GM19351 (cell line): ENCODE results near the gene TRPC4.

Experiments used
- ATAC-seq: cut with Tn5 transposase; IDR thresholded peaks from one replicate; pipeline ENCODE4 v1.9.1; 2021; ENCODE audit warnings: mild to moderate bottlenecking, moderate library complexity; ENCODE audit not compliant: unreplicated experiment

TRPC4 gene

DNA sequence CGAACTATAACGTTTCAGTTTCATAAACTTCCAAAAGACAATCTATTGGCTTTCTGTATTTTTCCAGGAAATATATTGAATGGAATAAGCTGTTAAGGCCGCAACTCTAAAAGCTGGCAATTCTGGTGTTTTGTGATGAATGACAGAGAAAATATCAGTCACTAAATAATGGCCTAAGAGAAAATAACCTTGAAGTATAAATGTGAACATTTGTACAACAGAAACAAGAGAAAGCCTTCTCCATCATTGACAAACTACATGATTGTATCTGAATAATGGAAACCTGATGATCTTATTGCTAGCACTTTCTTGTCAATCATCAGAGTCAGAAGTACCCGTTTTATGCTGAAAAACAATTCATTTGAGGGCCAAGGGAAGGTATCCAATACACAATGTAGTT lies 134.3 kb downstream of the TRPC4 start:
- no peak for ATAC-seq

DNA sequence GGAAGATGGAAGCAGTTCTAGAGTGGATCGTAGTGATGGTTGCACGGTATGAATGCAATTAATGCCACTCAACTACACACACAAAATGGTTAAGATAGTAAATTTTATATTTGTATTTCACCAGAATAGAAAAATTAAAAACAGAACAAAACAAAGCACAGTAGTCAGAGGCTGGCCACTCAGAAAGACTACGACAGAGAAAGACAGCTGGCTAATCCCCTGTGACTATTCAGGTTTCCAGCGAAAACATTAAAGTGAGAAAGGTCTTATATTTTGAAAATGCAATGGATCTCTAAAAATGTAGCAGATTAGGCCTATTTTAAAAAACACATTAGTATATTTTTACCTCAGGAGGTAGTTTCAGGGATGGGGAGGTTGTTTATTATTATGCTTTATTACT lies 139.7 kb downstream of the TRPC4 start:
- ATAC-seq = no peak

DNA sequence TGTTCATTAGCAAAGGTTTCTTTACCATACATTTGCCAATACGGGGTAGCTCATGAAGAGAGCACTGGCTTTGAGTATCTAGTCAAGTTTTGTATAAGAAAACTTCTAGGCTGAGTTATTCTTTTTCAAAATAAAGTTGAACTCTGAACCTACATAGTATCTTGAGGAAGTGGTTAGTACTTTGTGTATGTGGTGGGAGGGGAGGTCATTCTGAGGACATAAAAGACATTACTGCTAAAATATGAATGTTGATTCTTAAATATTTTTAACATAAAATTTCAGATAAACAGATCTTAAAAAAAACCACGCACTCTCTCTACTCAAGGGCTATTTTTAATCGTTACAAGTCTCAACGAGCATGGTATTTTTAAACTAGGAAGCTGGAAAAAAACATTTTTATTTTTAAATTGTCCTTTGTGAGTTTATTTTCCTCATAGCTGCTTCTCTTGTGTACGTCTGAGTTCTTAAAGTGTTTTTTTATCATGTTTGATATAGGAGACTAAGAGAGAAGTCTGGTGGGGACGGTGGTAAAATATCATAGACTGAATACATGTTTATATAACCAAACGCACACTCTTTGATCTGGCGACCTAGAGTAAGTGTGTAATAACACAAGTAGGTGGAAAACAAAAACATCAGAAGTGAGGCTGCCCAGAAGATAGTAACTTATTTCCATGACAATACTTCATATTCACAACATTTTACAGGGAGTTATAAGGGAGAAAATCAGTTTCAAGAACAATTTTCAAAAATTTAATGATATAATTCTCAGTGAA lies 153.0 kb downstream of the TRPC4 start:
- no peak for ATAC-seq

DNA sequence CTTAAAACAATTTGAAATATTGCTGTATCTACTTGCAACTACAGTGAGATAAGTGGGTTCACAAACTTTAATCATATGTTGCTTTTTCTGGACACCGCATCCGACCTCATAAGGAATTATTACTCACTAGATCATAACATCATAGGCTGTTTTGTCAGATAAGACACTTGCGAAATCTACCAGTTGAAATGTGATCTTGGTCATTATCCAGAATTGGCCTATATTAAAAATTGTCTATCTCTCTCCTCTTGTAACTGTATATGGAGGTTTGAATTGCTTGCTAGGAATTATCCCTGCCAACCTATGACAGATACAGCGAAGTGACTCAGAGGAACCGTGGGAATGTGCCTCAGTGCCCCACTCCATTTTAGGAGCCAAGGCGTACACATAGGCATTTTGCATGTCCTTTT lies 154.0 kb downstream of the TRPC4 start:
- ATAC-seq = no peak

DNA sequence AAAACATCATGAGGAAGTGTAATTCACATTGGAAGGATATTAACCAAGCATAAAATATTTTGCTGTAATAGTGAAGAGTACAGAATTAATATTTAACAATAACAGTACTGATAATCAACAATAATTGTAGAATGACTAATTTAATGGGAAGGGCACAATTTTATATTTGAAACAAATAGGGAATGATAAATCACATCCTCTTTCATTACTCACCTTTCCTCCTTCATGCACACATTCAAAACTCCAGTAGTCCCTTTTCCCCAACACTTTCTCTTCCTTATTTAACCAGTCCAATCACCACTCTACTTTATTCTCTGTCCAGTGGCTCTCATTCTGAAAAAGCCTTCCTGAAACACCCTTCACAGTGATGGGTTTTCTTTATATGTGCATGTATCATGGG lies 160.3 kb downstream of the TRPC4 start:
- ATAC-seq = no peak

DNA sequence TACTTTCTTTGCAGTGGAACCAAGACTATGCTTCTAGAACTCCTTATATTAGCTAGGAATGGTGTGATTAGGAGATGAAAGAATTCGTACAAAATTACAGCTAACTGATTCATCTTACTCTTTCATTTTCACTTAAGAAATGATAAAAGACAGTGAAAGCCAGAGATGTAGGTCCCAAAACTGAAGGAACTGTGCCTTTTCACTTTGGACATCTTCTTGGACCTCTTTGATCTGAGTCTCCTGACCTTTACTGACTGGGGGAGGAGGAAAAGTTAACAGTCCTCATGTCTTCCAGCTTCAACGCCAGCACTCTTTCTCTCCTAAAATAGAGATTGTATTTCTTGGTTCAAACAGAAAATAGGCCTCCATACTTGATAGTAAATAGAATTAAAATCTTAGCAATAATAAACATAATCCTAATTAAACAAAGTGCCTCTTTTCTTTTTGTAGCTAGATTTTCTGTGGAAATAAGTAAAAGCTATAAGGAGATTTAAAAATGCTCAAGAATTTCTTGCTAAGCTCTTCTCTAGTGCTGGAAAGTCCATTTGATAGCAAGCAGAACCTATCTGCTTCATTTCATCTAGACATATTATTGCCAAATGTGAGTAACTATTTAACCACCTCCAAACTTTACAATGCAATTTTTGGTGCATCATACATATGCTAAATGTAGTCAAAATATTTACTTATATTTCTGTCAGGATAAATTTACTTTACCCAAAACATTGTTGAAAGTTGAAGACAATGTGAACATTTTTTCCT lies 161.7 kb downstream of the TRPC4 start:
- no peak for ATAC-seq

DNA sequence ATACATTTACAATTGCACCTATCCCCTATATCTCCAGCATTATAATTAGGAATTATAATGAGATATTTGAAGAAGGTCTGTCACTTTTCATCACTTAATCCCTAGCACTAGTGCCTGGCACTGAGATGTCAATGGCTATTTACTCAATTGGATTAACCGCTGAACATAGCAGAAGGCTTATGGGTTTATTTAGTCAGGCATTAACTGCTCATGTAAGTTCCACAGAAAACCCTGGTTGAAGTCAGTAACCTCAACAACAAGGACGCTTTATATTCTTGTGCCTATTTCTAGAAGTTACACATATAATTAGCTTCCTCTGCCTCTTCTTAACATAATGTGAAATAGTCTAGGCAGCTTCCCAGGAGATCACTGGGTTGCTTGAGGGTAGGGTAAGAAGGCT lies 163.5 kb downstream of the TRPC4 start:
- no peak for ATAC-seq

DNA sequence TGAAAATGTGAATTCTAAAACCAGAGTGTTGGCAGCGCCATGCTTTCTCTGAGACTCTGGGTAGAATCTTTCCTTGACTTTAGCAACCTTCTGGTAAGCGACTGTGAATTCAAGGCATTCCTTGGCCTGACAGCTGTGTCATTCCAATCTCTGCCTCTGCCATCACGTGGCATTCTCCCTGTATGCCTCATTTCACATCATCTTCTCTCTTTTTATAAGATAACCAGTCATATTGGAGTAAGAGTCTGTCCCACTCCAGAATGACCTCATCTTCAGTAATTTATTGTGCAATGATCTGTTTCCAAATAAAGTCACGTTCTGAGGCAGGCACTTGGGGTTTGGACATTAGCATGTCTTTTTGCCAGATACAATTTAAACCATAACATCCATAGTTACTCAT lies 167.6 kb downstream of the TRPC4 start:
- ATAC-seq = no peak

DNA sequence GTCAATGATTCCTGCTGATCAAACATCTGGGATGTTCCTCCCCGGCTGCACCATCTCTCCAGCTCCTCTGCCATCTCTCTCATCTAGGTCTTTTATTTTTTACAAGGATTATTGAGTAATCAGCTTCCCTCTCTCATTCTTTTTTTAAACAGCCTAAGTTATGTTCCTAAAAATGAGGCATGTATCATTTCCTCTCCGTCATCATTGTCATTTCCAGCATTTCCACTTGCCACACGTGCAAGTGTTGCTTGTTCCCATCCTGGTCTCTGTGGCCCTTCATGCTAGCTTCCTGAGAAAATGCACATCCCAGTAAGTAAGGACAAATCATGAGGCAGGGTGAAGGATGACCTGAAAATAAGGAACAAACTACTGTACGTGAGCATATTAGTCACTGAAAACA lies 168.3 kb downstream of the TRPC4 start:
- no peak for ATAC-seq

DNA sequence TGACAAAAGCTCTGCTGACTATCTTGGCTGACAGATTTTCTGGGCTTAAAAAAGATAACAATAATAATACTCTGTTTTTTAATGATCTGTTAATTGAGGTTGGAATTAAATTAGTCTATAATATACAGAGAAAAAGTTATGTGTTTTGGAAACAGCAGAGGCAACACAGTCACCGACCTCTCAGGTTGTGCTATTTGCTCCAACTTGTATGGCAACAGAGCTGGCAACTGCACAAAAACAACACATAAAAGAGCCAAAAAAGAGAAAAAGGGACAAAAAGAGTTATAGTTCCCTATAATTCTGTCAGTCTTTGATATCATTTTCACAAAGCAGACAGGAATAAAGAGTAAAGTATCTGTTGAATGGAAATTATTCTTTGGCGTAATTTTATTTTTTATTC lies 168.7 kb downstream of the TRPC4 start:
- no peak for ATAC-seq

DNA sequence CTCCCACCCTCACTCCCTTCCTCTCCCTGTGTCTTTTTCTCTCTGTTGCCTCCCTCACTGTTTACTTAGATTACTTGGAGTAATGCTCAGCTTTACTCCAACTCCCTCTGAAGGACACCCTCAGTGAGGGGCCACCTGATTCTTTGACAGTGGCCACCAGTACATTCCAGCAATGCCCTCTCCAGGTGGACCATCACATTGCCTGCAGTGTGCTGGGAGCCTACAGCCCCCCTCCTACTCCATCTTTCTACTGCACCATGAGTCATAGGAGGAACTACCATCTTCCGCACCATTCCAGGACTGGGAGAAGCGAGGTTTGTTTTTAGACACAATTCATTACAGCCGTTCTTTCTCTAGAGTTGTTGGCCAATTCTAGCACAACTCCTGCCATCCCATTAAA lies 174.4 kb downstream of the TRPC4 start:
- ATAC-seq = no peak

DNA sequence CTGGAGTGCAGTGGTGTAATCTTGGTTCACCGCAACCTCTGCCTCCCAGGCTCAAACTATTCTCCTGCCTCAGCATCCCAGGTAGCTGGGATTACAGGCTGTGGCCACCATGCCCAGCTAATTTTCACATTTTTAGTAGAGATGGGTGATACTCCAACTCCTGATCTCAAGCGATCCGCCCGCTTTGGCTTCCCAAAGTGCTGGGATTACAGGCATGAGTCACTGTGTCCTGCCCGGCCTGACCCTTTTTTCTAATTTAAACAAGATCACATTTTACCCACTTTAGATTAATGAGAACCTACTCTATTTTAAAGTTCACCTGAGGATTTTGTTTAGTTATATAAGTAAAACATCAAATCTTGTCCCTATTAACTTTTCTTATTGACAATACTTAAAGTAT lies 179.2 kb downstream of the TRPC4 start:
- no peak for ATAC-seq

DNA sequence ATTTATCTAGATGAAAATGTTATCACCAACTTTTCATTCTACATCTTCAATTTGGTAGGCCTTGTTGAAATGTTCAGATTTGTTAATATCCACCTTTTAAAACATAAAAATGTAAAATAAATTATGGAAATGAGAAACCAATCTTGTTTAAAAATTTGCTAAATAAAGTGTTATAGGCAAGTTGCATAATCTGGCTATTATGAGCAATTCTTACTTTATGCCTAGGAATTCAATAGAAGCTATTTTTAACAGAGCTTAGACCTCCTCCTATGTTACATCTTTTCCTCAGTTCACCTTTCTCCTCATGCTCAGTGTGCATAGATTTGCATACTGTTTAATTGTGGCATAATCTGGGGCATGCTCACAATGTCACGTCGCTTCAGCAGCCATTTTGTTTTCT lies 183.1 kb downstream of the TRPC4 start:
- no peak for ATAC-seq

DNA sequence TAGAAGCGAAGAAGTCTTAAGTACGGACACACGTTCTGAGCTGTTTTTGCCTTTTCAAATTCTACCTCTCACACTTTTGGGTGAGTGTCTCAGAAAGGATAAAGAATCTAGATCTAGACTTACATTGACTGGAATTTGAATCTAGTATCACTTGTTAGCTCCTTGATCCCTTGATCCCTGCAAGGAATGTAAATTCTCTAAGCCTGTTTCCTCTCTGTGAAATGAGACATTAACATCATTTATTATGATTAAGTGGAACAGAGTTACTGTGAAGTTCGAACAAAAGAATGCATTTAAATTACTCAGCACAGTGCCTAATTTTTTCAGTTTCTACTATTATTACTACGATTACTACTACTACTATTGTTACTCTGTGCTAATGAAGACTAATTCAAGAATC lies 184.4 kb downstream of the TRPC4 start:
- no peak for ATAC-seq

DNA sequence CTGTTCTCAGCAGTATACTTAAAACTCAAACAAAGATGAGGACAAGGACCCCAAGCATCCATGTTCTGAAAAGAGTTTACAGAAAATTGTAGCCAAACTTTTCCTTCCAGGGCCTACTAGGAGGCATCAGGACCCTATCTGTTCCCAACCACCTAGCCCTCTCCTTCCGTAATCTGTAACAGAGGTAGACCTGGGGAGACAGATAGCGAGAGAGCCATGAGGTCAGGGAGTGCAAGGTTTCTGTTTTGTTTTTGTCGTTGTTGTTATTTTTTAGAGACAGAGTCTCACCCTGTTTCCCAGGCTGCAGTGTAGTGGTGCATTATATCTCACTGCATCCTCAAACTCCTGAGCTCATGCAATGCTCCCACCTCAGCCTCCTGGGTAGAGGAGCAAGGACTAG lies 187.1 kb downstream of the TRPC4 start:
- no peak for ATAC-seq

DNA sequence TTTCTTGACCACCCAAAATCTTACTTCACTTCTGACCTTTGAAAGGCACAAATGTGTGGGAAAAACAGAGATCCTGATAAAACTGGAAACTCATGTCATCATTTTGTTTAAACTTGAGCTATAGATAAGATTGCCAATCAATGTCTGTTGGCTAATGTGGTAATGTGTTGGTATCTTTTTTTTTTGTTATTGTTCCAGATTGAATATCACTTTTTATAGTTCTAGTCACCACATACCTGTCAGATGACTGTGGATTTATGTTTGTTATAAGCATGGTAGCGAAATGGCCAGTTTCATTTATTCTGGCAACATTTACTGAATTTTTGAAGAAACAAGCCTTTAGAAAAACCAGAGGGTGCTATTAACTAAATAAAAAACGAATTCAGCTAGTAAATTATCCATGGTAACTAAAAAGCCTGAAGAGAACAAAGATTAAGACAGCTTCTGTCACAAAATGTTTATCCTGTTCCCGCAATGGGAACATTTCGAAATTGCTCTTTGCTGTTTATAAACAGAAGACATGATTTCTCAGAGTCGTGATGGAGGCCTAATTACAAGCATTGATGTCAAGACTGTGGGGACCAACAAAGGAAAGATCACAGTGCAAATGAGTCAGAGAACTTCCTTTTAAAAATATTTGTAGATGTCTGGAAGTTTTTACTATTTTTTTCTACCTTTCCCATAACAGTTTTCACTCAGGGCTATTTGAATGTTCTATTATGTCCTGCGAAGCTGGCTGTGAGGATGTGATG lies 188.1 kb downstream of the TRPC4 start:
- no peak for ATAC-seq

DNA sequence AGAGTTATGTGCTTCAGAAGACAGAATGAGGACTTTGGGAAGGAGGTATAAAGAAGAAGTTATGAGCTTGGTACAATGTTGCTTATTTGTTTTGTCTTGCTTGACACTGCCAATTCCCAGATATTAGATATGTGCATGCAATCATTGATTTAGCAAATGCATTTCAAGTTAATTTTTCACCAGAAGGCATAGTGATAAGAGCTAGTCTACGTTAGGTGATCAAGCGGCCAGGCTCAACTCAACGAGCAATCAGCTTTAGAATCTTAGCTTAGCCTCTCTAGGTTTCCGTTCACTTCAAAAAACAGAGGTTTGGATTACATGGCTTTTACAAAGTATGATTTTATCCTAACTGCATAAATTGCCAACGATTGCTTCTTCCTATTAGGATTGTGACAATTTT lies 189.4 kb downstream of the TRPC4 start:
- no peak for ATAC-seq

DNA sequence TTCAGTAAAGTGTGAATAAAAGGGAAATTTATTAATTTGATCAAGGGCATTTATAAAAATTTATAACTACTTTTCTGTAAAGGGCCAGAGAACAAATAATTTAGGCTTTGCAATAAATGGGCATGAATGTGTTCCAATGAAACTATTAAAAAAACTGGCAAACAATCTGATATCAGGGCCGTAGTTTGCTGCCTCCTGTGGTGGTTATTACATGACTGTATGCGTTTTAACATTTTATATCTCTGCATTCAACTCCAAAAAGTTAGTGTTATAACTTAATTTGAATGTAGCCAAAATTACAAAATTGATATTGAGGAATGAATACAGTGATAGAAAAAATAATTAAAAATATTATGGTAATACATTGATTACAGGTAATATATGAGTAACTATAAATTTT lies 190.5 kb downstream of the TRPC4 start:
- ATAC-seq = no peak

DNA sequence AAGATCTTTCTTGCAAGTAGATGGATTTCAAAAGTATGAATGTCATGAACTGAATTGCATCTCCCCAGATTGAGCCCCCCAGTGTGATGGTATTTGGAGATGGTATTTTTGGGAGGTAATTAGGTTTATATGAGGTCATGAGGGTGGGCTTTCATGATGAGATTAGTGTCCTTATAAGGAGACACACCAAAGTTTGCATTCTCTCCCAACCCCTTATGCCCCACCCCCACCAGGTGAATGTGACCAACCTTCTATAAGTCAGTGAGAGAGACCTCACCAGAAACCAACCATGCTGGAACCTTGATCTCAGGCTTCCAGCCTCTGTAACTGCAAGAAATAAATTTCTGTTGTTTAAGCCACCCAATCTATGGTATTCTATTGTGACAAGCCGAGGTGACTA lies 199.7 kb downstream of the TRPC4 start:
- no peak for ATAC-seq

DNA sequence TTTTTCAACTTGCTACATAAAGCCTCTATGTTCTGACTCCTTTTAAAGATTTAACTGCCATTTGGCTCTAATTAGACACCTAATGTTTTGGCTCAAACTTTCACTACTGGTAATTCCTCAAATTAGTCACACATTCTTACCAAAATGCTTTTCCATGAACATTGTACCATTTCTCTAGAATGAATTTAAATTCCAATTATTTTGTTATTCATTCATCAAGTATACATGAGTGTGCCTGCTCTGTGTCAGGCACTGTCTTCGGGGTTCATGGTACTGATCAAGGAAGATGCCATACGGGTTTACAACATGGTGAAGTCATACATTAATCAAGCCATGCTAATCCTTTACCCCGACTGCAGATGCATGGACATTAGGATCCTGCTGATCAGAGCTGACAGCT lies 201.9 kb downstream of the TRPC4 start:
- ATAC-seq = no peak

DNA sequence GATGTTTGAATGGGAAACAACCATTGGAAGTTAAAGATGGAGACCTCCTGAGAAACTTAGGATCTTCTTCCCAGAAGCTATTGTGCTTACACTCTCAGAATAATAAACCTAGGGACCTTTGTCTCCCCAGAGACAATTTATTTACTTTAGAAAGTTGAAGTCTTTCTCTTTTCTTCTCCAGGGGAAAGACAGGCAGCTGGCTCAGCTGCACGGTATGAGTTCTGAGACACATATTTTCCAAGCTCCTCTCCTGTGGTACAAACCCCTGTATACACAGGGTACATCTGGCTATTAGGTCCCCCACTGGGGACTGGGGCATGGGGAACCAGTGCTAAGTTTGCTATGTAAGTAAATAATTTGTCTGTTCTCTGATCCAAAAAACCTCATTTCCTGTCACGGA lies 203.5 kb downstream of the TRPC4 start:
- no peak for ATAC-seq

DNA sequence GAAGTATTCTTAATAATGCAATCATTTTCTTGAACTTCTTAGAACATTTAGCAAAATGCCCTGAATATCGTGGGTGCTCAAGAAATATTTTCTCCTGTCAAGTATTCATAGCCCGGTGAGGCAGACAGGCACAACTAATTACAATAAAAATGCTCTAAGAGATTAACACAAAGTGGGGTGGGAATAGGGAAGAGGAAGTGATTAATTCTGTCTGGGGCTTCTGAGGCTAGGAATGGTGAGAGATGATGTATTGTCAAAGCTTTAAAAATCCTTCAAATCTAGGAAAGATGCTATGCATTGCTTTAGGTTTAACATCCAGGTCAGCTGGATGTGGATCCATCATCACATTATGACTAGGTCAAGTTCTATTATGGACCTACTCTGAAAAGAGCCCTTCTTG lies 204.2 kb downstream of the TRPC4 start:
- no peak for ATAC-seq
